Stimulated activated CD4-positive, alpha-beta T cell treated with anti-CD3 and anti-CD28 coated beads, TNF-alpha, amount 100 ng/mL, for 1 hour (primary cell): ENCODE data around the gene ACKR1.

Experiments used
- DNase-seq, 3 donors: peaks; one replicate each; pipeline ENCODE4 v3.0.0-alpha.2; 2020; ENCODE audit warnings: low read depth in 3 of 3, low spot score in 1 of 3

ACKR1 gene

DNA sequence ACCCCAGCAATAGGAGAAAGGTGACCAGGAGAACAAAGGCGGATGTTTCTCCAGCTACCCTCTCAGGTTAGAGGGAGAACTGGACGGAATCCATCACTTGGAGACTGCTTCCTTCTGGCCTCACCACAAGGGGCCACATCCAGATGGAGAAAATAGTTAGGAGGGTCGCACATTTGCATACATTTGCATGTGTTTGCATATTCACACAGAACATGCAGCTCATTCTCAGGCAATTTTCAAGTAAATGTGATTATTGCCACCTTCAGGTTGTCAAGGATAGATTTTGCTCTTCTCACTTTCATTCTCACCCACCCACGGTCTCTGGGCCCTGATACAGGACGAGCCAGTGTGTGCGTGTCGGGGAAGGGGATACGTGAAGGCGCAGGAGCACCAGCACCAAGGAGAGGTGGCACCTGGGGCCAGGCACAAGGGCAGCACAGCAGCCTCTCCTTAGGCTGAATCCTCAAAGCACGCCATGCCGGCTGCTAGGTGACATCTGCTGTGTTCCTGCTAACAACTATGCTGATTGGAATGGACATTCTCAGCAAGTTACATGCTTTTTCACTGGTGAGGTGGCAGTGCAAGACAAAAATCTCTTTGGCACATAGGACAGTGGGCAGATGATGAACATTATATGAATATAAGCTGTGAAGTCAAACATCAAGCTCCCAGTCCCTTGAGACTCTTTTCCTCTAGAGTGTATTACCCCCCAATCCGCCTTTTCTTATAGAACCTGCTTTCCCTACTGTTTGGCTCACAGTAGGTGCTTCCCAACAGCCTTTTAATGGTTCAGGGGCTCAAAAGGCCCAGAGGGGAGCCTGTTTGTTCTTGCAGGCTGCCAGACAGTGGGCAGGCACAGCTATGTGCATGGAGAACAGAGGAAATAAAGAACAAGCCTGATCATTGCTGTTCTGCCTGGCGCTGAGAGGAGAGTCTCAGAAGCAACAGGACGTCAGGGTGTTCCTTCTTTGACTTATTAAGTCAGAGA is 14.3 kb downstream of the ACKR1 start:
- no peak for DNase-seq

DNA sequence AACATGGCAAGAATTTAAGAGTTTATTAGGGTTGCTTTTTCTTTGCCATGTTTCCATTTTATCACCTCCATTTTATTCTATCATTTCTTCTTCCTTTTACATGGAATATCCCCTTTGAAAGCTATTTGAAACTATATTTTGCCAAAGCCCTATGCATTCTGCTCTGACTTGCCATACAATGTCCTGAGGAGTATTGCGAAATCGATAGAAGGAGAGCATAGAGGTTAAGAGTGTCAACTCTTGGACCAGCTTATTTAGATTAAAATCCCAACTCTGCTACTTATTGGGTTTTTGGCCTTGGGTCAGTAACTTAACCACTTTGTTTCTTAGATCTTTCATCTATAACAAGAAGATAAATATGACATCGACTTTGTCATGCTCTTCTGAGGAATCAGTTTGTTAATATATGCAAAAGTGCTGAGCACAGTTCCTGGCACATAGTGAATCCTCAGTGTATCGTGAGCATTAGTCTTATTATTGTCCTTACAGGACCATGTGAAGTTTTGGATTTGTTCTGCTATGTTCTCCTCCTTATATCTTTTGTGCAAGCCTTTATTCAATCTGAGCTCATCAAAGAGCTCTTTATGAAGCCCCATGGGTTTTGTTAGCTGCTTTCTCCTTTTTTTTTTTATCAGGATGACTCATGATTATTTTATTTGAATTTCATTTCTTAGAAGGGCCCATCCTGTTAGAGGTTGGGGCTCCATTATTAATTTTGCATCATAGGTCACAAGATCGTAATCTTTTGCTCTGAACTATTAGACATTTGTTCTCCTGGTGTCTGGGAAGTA is 17.6 kb downstream of the ACKR1 start:
- no peak for DNase-seq

GRCh38 chr1:159223004-159223403 is 18.3 kb downstream of the ACKR1 start:
- no peak for DNase-seq

DNA sequence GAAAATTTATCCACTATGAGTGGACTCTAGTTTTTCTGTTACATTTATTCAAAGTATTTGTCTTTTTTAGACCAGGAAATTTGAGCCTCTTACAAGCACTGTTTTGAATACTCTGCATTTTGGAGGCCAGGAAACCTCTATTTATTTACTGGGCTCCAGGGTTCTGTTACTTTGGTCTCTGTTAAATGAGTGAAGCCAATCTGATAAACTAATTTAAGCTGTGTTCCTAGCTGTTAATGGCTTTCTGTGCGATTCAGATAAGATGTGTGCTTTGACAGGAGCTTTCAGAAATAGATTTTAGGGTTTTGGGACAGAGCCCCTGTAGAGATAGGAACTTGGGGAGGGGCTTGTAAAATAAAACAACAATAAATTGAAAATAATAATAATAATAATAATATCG is 23.9 kb downstream of the ACKR1 start:
- DNase-seq: no peak

DNA sequence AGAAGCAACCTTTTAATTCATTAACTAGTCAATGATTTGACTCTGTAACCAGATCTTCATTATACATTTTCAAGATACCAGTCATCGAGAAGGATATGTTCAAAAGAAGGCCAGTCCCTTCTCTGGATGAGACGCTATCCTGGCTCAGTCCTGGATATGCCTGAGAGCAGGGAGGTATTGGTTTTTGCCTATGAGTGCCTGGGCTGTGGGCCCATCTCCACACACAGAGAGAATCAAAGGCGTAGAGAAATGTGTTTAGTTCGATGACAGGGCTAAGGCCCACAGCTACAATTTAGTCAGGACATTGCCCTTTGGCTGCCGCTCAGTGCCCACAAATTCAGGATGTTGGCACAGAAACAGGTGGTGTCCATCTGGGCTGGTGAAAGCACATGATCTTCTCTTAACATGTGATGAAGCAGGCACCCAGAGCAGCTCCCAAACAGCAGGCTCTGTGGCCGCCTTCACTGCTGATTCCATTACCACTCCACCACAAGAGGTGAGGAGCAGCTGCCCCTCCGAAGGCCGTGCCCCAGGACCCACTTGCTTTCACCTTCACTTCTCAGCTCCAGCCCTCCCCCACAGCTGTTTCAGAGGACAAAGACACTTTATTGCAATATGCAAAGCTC is 24.7 kb downstream of the ACKR1 start:
- no peak for DNase-seq

- no peak for DNase-seq
These were observed 25.2 kb downstream of the ACKR1 start for GRCh38 chr1:159229896-159230295.

DNA sequence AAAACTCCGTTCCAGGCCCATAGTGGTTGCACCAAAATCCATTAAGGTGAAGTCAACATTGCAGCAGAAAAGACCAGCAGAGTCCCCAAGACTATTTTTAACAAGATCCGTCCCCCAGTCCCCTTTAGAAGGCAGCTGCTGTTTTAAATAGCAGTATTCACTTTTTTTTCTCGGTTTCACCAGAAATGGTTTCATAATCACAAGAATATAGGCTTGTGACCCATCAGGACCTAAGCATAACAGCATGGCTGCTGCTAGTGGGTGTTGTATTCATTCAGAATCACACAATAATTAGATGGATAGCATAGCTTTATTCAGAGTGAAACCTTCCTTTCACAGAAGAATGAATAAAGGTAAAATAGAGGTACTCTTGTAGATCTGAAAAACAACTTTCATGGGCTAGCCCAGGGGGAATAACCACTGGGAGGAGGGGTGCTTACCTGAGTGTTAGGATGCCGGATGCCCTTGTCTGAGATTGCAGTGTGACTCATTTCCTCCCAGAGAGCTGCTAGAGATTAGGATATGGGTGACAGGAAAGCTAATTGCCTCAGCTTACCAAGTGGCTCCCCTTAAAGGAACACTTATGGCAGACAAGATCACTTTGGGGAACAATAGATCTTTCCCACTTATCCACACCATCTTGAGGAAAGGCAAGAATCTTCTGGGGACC is 35.0 kb downstream of the ACKR1 start:
- no peak for DNase-seq

- no peak for DNase-seq
These were observed 42.6 kb downstream of the ACKR1 start for GRCh38 chr1:159247266-159247665.

DNA sequence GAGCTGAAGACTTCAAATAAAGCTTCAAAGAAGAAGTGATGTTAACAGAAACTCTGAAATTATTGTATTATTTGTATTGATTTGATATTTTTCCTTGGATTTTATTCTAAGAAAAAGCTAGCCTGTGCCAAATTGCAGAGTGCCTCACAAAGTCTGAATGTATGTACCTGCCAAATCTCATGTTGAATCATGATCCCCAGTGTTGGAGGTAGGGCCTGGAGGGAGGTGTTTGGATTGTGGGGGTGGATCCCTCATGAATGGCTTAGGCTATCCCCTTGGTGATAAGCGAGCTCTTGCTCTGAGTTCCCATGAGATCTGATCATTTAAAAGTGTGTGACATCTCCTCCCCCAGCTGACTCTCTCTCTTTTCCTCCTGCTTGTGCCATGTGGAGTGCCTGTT is 43.6 kb downstream of the ACKR1 start:
- no peak for DNase-seq

GRCh38 chr1:159250638-159251216 is 46.1 kb downstream of the ACKR1 start:
- no peak for DNase-seq
